NCI-H1092 (cell line): ENCODE results near the gene TIMM50.
"Not testable (repeated sequence)": the region's sequence is repeated elsewhere in the genome, so short reads cannot be mapped to it uniquely, and the experiment has no call there.

ENCODE experiments used
- DNase-seq: peaks from one replicate; lab custom pipeline; 2025; lab: John Stamatoyannopoulos, UW

The TIMM50 gene

DNA sequence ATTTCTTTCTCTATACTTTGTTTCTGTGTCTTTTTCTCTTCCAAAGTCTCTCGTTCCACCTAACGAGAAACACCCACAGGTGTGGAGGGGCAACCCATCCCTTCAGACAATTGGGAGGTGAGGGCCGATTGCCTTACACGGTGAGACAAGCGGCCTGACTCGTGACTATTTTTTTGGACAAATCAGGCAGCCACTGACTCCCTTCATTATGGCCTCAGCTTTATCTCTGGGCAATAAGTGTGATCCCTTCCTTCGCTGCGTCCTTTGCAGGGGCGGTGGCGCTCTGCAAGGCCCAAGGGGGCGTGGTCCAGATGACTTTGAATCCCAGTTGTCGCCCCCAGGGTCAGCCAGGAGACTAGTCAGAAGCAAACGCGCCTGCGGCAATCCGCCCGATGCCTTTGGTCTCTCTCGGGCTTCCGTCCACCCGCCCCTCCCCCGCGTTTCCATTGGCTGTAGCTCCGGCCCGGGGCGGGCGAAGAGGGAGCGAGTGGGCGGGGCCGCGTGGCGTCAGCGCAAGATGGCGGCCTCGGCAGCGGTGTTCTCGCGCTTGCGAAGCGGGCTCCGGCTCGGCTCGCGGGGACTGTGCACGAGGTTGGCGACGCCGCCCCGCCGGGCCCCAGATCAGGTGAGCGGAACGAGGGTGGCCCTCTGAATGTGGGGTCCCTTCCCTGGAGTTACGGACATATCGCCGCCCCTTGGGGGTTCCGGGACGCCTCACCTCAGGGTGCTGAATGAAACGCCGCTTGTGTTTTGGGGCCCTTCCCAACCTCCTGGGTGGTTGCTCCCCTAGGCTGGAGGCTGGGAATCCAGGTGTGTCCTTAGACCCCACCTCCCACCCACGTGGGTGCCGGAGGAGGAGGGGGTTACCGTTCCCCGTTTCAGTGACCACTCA, at the start of gene TIMM50:
Gene TIMM50 (plus strand): TSS at position 502 of the 892 bp plus-strand sequence. CDS start 16 bp downstream, at position 518.
- DNase-seq = peak; percentile 88

DNA sequence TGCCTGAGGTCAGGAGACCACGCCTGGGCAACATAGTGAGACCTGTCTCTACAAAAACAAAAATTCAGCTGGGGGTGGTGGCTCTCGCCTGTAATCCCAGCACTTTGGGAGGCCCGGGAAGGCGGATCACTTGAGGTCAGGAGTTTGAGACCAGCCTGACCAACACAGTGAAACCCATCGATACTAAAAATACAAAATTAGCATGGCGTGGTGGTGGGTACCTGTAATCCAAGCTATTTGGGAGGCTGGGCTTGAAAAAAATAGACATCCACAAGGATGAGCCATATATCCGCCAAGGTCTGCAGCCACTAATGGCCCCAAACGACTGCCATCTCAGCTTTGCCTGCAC, 48.0 kb upstream of the TIMM50 start:
- no peak for DNase-seq

DNA sequence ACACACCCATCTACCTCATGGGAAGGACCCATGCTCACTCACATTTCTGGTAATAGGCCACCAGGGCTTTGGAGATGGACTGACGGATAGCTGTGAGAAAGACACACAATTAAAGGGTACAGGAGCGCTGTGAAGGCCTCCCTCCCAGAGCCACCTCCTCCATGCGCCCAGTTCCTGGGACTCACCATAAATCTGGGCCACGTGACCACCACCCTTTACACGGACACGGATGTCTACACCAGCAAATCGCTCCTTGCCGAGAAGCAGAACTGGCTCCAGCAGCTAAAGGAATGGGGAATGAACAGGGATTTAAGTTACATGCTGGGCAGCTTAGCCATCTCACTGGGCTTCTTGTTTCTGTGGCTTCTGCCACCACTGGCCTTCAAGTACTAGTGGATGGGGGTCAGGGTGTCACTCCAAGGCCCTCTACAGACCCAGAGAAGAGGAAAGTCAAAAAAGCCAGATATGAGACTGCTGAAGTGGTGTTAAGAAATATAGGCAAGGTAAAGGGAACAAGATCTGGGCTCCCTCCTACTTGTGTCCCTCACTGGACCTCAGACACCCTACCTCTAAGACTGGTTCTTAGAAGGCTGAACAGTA, 47.1 kb upstream of the TIMM50 start:
- DNase-seq = no peak

DNA sequence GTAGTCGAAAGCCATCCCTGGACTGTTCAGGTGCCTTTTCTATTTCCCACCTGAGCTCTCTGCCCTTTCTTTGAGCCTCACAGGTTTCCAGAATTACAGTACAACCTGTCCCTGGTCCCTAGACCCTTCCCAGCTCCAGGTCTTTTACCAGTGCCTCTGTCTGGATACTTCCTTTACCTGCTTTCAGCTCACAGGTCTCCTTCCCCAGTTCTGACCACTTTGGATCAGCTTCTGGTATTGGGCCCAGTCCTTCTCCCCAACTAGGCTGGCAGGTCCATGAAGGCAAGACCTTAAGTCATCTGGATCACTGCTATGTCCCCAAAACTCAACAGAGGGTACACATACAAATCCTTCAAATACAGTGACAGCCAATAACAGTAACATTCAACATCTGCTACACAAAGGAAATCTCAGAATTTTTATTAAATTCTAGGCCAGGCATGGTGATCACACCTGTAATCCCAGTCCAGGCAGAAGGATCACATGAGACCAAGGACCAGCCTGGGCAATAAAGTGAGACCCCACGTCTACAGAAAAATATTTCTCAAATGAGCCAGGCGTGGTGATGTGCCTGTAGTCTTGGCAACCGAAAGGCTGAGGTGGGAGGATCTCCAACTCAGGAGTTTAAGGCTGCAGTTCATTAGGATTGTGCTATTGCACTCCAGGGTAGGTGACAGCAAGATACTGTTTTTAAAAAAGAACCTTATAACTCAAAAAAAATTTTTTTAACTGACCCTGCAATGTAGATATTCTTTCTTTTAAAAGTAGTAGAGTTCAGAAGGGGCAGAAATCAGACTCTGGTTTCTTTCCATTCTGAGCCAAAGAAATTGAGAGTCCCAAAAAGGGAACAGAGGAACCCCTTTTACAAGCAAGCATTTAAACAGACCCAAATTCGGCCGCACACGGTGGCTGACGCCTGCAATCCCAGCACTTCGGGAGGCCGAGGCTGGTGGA, 46.2 kb upstream of the TIMM50 start:
- no peak for DNase-seq

DNA sequence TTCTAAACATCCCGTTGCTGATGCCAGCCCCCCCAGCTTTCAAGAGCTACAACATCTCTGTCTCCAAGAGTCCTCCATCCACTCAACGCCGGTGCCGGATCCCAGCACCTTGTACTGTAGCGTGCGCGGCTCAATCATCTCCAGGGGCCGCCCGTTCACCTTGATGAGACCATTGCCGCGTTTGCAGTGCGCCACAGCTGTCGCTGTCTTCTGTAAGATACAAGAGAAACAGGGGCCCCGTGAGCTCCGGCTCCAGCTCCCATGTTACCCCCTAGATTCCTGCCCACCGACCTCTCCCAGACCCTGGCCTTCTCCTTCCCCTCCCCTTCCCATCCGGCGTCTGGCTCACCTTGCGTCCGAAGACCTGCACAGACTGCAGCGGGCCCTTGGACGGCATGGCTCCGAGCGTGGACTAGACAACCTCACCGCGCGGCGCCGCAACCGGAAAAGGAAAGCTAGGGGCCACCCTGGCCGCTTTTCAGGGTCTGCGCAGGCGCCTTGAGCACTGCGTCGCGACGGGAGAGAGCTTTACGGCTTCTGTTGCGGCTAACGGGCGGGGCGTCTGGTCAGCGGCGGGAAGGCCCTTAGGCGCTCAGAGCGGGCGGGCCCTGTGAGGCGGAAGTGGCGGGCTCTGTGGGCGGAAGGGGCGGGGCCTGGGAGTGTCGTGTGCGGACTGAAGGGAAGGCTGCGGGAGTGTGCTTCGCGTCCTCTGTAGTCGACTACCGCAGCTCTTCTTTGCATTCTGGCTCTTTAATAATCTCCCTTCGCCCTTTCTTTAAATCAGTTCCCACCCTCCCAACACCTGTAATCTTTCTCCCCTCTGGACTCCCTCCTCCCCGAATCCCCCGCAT, 44.9 kb upstream of the TIMM50 start, which contains the start of gene RPS16:
Gene RPS16 (minus strand): TSS at position 451 of the 851 bp plus-strand sequence. CDS start 54 bp downstream, at position 397.
- peak; percentile 94 for DNase-seq

DNA sequence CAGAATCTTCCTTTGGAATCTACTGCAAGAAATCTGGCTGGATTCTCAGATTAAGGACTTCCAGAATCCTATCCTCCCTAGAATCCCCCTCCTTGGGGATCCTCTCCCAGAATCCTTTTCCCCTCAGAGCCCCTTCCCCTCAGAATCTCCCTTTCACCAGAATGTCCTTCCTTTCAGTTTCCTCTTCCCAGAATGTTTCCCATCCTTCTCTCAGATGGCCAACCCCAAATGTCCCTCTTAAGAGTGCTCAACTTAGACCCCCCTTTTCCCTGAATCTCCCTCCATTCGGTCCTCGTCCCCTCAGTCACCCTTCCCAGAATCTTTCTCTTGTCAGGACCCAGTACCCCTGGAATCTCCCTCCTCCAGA, 44.3 kb upstream of the TIMM50 start:
- DNase-seq = no peak

DNA sequence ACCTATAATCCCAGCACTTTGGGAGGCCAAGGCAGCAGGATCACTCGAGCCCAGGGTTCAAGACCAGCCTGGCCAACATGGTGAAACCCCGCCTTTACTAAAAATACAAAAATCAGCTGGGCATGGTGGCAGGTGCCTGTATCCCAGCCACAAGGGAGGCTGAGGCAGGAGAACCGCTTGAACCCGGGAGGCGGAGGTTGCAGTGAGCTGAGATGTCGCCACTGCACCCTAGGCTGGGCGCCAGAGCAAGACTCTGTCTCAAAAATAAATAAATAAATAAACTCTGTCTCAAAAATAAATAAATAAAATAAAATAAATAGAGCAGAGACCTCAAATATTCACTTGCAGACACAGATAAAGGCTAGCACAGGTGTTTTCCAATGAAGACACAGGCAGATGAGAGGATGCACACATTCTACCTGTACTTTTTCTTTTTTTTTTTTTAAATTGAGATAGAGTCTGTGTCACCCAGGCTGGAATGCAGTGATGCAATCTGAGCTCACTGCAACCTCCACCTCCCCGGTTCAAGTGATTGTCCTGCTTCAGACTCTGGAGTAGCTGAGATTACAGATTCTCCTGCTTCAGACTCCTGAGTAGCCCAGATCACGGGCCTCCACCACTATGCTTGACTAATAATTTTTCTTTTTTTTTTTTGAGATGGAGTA, 42.2 kb upstream of the TIMM50 start:
- no peak for DNase-seq

DNA sequence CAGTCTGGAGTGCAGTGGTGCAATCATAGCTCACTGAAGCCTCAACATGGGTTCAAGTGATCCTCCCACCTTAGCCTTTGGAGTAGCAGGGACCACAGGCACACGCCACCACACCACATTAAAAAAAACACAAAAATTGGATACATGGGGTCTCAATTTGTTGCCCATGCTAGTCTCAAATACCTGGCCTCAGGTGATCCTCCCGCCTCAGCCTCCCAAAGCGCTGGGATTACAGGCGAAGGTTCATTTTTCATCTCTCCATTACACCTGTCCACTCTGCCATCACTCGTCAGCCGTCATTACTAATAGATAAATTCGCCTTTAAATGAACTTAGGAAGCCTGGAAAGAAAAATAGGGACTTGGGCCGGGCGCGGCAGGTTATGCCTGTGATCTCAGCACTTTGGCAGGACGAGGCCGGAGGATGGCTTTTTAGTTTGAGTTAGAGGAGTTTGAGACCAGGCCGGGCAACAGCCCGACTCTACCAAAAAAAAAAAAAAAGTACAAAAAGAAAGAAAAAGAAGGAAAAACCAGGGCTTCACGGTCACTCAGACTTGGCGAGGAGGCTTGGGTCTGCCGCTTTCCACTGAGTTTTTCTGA, 35.9 kb upstream of the TIMM50 start:
- DNase-seq = no peak

DNA sequence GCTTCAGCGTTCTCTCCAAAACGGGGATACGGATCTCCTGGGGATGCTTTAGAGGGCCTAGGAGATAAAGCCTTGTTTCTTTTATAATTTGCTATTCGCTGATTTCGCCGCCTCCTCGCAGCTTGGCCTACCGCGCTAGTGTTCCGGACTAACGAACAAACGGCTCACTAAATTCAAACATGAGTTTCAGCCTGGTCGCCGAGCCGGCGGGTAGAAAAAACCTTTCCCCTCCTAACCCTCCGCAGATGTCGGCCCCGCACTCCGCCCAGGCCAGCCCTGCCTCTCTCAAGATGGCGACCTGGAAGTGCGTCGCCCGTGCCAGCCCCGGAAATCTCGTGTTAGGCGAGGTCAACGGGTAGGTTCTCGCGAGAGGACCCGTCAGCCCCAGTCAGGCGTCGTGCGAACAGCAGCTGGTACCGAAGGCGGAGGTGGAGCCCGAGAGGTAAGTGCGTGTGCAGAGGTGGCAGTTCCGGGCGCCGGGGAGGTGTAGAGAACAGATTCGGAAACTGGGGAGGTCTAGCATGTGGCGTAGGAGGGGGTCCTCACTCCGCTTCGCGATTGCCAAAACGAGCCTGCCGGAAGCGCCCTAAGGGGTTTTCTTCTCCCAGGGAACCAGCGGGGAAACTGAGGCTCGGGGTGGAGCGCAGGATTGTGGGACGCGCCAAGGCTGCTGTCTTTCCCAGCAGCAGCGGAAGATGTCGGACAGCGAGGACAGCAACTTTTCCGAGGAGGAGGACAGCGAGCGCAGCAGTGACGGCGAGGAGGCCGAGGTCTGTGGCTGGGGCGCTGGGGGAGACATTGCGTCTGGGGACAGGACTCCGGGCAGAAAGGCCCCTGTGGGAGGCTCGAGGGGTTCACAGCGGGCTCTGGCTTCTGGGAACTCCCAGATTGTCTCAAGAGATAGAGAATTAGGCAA, 35.2 kb upstream of the TIMM50 start, which contains the start of gene SUPT5H:
Gene SUPT5H (plus strand): TSS at position 387 of the 916 bp plus-strand sequence. CDS start 309 bp downstream, at position 696.
- DNase-seq = peak; percentile 94

DNA sequence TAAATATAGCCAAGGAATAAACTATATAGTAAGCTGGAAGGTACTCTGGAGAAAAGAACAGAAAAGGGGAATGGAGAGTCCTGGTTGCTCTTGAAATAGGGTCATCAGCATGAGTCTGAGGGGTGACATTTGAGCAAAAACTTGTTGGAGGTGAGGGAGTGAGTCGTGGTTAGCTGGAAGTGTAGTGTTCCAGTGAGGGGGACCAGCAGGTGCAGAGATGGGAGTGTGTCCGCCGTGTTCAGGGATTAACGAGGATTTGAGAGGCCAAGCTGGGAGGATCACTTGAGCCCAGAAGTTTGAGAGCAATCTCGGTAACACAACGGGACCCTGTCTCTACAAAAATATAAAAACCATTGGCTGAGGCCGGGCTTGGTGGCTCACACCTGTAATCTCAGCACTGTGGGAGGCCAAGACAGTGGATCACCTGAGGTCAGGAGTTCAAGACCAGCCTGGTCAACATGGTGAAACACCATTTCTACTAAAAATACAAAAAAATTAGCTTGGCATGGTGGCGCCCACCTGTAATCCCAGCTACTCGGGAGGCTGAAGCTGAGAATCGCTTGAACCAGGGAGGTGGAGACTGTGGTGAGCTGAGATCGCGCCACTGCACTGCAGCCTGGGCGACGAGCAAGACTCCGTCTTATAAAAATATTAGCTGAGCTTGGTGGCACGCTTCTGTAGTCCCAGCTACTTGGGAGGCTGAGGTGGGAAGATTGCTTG, 34.1 kb upstream of the TIMM50 start:
- DNase-seq = no peak

DNA sequence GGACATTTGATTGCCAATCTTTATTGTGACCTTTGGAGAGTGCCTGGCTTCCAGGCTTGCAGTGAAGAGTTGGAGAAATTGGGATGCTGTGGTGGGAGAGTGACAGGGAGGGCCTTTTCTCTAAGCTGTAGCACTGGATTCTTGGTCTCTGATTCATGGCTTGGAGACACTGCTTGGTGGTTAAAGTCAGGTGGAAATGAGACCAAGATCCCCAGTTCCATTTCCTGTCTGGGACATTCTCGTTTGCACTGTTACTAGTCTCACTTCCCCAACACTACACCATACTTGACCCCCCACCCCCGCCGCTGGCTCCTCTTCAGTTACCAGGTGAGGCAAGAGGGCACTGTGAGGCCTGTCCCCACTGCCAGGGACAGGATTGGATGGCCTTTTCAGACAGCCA, 32.4 kb upstream of the TIMM50 start:
- DNase-seq = no peak

DNA sequence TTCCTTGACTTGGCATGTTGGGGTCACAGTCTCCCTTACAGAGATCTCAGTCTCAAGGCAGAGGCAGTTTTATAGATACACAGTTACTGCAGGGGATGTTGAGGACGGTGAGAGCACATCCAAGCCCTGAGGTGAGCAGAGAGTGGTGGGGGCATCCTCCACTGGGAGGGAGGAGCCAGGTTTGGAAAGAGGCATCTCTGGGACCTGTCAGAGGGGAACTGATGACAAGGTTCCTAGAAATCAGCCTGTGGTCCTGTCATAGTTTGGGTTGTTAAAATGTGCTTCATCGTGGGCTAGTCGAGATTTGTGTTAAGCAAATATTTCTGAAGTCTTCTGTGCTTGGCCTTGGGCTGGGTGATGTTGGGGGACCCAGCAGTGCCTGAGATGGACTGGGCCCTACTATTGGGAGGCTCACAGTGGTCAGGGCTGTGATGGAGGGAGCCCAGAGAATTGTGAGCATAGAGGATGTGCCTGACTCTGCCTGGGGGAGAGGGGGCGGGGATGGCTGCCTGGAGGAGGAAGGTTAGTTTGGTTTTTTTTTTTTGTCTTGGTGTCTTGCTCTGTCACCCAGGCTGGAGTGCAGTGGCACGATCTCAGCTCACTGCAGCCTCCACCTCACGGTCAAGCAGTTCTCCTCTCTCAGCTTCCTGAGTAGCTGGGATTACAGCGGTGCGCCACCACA, 31.4 kb upstream of the TIMM50 start:
- no peak for DNase-seq

DNA sequence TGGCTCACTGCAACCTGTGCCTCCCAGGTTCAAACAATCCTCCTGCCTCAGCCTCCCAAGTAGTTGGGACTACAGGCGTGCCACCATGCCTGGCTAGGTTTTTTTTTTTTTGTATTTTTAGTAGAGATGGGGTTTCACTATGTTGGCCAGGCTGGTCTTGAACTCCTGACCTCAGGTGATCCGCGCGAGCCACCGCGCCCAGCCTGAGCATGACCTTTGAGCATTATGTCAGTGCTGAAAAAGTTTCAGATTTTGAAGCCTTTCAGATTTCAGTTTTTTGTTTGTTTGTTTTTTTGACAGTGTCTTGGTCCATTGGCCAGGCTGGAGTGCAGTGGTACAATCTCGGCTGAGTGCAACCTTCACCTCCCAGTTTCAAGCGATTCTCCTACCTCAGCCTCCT, 29.4 kb upstream of the TIMM50 start:
- DNase-seq = not testable (repeated sequence)

DNA sequence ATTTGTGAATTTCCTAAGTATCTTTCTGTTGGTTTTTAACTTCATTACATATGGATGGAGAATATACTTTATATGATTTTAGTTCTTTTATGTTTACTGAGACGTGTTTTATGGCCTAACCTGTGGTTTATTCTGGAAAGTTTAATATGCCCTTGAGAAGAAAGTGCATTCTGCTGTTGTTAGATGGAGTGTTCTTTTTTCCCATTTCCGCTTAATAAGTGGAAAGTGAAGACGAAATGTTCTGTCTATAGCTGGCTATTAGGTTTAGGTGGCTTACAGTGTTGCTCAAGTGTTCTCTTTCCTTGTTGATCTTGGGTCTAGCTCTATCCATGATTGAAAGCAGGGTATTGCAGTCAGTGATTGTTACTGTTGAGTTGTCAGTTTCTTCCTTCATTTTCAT, 17.2 kb upstream of the TIMM50 start:
- DNase-seq = no peak

DNA sequence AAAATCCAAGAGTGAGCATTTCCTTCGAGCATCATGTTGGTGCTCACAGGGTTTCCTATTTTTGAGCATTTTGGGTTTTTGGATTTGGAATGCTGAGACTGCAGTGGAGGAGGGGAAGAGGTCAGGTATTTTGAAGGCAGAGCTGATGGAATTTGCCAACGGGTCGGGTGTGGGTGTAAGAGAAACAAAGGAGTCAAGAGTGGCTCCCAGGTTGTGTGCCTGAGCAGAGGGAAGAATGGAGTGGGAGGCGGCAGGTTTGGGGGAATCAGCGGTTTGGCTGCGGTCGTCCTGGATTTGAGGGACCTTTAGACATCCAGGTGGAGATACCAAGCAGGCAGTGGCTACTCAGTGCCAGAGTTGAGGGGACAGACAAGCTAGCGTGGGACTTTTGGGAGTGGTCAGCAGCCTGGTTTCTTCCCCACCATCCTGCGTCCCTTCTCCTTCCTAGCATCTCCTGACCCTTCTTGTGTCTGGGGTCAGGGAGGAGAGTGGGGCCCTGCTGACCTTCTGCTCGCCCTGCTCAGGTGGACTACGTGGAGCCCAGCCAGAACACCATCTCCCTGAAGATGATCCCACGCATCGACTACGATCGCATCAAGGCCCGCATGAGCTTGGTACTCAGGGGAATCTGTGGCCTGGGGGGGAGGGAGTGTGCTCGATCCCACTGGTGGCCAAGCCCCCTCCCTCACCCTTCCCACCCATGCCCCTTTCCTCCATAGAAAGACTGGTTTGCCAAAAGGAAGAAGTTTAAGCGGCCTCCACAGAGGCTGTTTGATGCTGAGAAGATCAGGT, 14.5 kb upstream of the TIMM50 start:
- DNase-seq = no peak

DNA sequence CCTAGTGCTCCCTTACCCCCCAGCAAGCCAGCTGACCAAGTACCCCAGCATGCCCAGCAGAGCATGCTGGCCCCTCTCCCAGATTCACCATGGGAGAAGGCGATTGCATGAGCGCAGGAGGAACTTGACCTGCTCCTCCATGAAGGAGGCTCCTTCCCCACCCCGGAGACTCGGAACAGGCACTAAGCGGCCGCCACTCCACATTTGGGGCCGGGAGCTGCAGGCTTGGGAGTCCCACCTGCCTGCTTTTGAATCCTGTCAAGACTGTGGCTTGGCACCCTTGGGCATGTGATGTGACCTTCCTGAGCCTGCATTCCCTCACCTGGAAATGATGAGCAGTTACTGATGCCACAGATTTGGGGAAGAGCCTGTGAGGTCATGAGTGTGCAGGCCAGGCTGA, 12.7 kb upstream of the TIMM50 start:
- no peak for DNase-seq

DNA sequence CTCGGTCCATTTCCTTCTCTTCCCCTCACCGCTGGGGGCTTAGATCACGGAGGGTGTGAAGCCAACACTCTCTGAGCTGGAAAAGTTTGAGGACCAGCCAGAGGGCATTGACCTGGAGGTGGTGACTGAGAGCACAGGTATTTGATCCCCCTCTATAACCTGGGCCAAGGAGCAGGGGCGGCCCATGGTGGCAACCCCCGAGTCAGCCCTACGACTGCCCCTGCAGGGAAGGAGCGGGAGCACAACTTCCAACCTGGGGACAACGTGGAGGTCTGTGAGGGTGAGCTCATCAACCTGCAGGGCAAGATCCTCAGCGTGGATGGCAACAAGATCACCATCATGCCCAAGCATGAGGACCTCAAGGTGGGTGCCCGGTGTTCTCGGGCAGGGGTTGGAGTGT, 11.6 kb upstream of the TIMM50 start:
- no peak for DNase-seq
